Stomach (tissue), 9 donors: Measurements from ENCODE around the gene TOR4A. TPM values are rescaled to one million over a fixed set of nuclear protein-coding genes. Genes with fewer than 3 reads are reported as not detected.

Experiments
- DNase-seq, 2 donors: peaks; one replicate each; pipeline versions ENCODE4 v3.0.0 to v3.0.0-alpha.2; 2013 to 2019
- H3K27ac ChIP-seq, 5 donors: fragments of 200-600 bp in 4 of 5; sonication (generic) in 4 of 5; one replicate each; pipeline ENCODE4 v1.5.1; 2013 to 2019; ENCODE audit warnings: mild to moderate bottlenecking in 1 of 5, moderate library complexity in 1 of 5
- H3K27me3 ChIP-seq, 3 donors: fragments of 200-600 bp; sonication (generic); one replicate each; pipeline ENCODE4 v1.5.1; 2017 to 2019; ENCODE audit warnings: mixed run types in 1 of 3
- H3K36me3 ChIP-seq, 4 donors: fragments of 200-600 bp; sonication (generic); 1 replicate in 3 of 4; 2 replicates in 1 of 4; pipeline ENCODE4 v1.5.1; 2016 to 2019
- H3K4me1 ChIP-seq, 4 donors: fragments of 200-600 bp; sonication (generic); one replicate each; pipeline ENCODE4 v1.5.1; 2016 to 2019
- H3K4me3 ChIP-seq, 4 donors: fragments of 200-600 bp; sonication (generic) in 3 of 4; one replicate each; pipeline ENCODE4 v1.5.1; 2016 to 2019; ENCODE audit warnings: mild to moderate bottlenecking in 1 of 4
- H3K9me3 ChIP-seq, 4 donors: fragments of 200-600 bp; sonication (generic); one replicate each; pipeline ENCODE4 v1.5.1; 2016 to 2019
- EP300 ChIP-seq: sonication (generic); formaldehyde crosslinking; IDR thresholded peaks from one replicate; pipeline ENCODE4 v1.6.1; 2017; ENCODE audit warnings: antibody characterized with exemption
- POLR2A ChIP-seq, 4 donors: fragments of 450-650 bp; IDR thresholded peaks; one replicate each; pipeline ENCODE4 v1.6.1; 2016; ENCODE audit warnings: antibody characterized with exemption in 4 of 4, control low read depth in 2 of 4, mild to moderate bottlenecking in 1 of 4, moderate library complexity in 1 of 4
- POLR2AphosphoS5 ChIP-seq, 3 donors: sonication (generic); formaldehyde crosslinking; IDR thresholded peaks; one replicate each; pipeline ENCODE4 v1.6.1; 2016; ENCODE audit warnings: antibody characterized with exemption in 3 of 3
- WGBS, 5 donors: extraction: QIAGEN DNeasy Blood & Tissue Kit in 3 of 5; methylation state at CpG; one replicate each; pipeline versions ENCODE4 v1.1.5 to v1.1.7; 2013 to 2018; 5-methylcytosine and 5-hydroxymethylcytosine counted together
- intact Hi-C: fragments of 100-400 bp; cut with DNase I; formaldehyde crosslinking; loops from one replicate; pipeline ENCODE4 v1.15.1; 2023; ENCODE audit warnings: low total_unique reads
- polyA plus RNA-seq, 3 donors: library from polyadenylated mRNA; stranded (reverse); fragments of 200-250 nt; gene quantifications; one replicate each; pipeline ENCODE4 v1.2.3, GENCODE V29; 2013
- total RNA-seq, 5 donors: library from RNA; depleted of rRNA; stranded (reverse); fragments of >200 nt; gene quantifications; one replicate each; pipeline versions ENCODE4 v1.1.0 to v1.2.3, GENCODE V29; 2014 to 2016
- TF ChIP-seq, protein P1 (sequence below), 7 experiments: fragments of 450-650 bp in 4 of 7; fragments of 200-600 bp in 3 of 7; sonication (generic) in 3 of 7; IDR thresholded peaks; one replicate each; pipeline ENCODE4 v1.5.1; 2016 to 2019; ENCODE audit warnings: antibody characterized with exemption in 7 of 7, control low read depth in 2 of 7, mild to moderate bottlenecking in 1 of 7
- donor health status: healthy with polysubstance abuse.
- donor health status: Bipolar disorder and iron deficiency.
- donor health status: healthy.

The TOR4A gene
- total and polyA plus RNA-seq, 8 donors: 5.9 to 180 (median 10.2) TPM

DNA sequence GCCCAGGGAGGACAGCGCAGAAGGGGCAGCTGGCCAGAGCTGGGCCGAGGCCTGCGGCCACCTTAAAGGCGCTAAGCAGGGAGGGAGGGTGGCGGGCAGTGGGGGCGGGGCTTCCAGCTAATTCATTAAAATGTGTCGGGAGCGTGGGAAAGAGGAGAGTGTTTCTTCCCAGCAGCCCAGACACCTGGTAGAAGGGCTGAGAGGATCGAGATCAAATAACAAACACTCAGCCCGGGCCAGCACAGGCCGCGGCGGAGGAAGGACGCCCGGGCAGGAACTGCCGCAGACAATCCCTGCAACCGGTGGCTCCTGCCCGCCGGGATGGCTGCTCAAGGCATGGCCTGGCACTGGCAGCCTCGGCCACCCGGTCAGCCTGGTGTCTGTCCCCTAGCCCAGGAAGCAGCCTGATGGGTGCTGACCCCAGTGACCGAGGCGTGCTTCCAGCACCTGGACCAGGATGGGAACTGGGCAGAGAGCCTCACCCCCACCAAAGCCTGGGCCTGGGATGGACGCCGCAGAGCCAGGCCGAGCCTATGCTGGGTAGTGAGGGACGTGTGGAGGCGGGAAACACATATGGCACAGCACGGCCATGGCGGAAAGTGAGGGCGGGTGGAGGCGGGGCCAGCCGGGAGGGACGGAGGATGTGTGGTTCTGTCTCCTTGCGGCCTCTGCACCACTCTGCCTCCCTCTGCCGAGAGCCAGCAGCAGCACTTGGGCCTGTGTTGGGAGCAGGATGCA, 27.7 kb downstream of the TOR4A start:
- Histone ChIP-seq H3K4me3 (peak overlapping the region in 3 of 4 donors; percentile 24 to 37 (median 28)), H3K4me1 (peaks cover 58 to 72% (median 64%) of the 10 kb centered on the region in 4 donors), H3K27ac (peak overlapping the region; percentile 66 to 82 (median 72)), H3K9me3 (no peaks in the 10 kb centered on the region), H3K36me3 (no peaks in the 10 kb centered on the region), H3K27me3 (peaks cover 0 to 77% (median 32%) of the 10 kb centered on the region in 3 donors)
- TF ChIP-seq POLR2A (IDR thresholded peaks at IDR 0.05) (no peak), POLR2AphosphoS5 (IDR thresholded peaks at IDR 0.05) (peak in 2 of 3 donors; percentile 0 to 6)
- TF ChIP-seq, protein P1, sequence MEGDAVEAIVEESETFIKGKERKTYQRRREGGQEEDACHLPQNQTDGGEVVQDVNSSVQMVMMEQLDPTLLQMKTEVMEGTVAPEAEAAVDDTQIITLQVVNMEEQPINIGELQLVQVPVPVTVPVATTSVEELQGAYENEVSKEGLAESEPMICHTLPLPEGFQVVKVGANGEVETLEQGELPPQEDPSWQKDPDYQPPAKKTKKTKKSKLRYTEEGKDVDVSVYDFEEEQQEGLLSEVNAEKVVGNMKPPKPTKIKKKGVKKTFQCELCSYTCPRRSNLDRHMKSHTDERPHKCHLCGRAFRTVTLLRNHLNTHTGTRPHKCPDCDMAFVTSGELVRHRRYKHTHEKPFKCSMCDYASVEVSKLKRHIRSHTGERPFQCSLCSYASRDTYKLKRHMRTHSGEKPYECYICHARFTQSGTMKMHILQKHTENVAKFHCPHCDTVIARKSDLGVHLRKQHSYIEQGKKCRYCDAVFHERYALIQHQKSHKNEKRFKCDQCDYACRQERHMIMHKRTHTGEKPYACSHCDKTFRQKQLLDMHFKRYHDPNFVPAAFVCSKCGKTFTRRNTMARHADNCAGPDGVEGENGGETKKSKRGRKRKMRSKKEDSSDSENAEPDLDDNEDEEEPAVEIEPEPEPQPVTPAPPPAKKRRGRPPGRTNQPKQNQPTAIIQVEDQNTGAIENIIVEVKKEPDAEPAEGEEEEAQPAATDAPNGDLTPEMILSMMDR (IDR thresholded peaks at IDR 0.05): no peak
- peak; percentile 69 to 90 for DNase-seq
- intact Hi-C loops: loop anchor here (10.0 kb wide), 1 partner anchor 100 kb away; no protein-coding TSS in a partner anchor
- WGBS, 5 donors: 8 to 14% (median 10%) methylated on average over 28 to 36 of the region's 36 CpGs

DNA sequence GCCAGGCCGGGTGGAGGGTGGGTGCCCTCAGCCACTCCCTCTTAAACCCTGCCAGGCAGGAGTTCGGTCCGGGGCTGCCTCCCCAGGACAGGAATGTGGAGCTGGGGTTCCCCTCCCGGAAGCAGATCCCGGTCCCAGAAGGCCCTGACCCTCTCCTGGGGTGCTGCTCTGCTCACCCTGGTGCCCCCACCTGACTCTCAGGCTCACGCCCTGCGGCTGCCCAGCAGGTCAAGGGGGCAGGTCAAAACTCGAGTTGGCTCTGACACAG, 28.2 kb downstream of the TOR4A start:
- no peak for DNase-seq
- TF ChIP-seq POLR2A (IDR thresholded peaks at IDR 0.05) (no peak), EP300 (no peak), POLR2AphosphoS5 (IDR thresholded peaks at IDR 0.05) (no peak)
- TF ChIP-seq, protein P1 (IDR thresholded peaks at IDR 0.05): no peak
- intact Hi-C loops: loop anchor here (10.0 kb wide), 1 partner anchor 99 kb away; no protein-coding TSS in a partner anchor
- Histone ChIP-seq H3K27ac (peak overlapping the region; percentile 66 to 82 (median 72)), H3K27me3 (peaks cover 0 to 72% (median 28%) of the 10 kb centered on the region in 3 donors), H3K4me1 (peaks cover 57 to 72% (median 64%) of the 10 kb centered on the region in 4 donors), H3K36me3 (no peaks in the 10 kb centered on the region), H3K9me3 (no peaks in the 10 kb centered on the region), H3K4me3 (peak overlapping the region in 1 of 4 donors; percentile 37)
- 9 to 25% (median 18%) methylated on average over 5 to 8 of the region's 8 CpGs; no CpG with 5 or more reads in 1 of the 5 donors for WGBS, 5 donors

DNA sequence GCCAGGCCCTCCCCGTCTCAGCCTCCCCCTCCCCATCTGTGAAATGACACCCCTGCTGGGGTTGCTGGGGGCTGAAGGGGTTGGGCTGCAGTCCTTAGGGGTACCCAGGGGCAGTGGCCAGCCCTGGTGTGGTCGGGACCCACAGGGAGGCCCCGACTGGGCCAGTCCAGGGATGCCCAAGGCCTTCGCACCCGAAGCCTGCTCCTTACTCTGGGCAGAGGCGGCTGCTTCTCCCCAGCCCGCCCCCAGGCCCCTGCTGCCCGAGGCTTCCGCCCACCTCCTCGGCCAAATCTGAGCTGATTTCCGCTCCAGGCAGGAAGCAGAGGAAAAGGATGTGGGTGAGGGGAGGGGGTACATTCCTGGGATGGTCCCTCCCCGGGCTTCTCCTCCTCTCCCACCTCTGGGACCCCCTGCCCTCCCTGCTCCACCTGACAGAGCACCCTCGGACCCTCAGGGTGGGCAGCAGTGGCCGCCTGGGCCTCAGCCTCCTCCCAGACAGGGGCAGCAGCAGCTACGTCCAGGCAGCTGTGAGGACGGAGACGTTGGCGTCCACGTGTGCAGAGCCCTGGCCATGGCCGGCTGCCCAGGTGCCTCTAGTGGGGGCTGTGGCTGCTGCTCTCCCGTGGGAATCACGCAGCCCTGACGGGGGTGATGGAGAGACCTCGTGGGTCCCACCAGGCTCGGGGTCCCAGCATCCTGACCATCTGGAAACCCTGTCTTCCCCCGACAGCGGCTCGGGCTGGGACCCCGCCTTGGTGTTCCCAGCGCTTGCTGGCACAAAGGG, 28.7 kb downstream of the TOR4A start:
- Histone ChIP-seq H3K36me3 (no peaks in the 10 kb centered on the region), H3K4me3 (no peak overlapping the region), H3K4me1 (peaks cover 57 to 72% (median 63%) of the 10 kb centered on the region in 4 donors), H3K27me3 (peaks cover 0 to 67% (median 28%) of the 10 kb centered on the region in 3 donors), H3K9me3 (no peaks in the 10 kb centered on the region), H3K27ac (peak overlapping the region; percentile 66 to 82 (median 72))
- peak in 1 of 2 donors; percentile 68 for DNase-seq
- WGBS, 5 donors: 28 to 34% (median 31%) methylated on average over 11 to 30 of the region's 30 CpGs
- TF ChIP-seq, protein P1 (IDR thresholded peaks at IDR 0.05): no peak
- TF ChIP-seq EP300: no peak
- TF ChIP-seq POLR2A (IDR thresholded peaks at IDR 0.05): no peak
- TF ChIP-seq POLR2AphosphoS5 (IDR thresholded peaks at IDR 0.05): no peak
- intact Hi-C loops: loop anchor here (10.0 kb wide), 1 partner anchor 99 kb away; no protein-coding TSS in a partner anchor

DNA sequence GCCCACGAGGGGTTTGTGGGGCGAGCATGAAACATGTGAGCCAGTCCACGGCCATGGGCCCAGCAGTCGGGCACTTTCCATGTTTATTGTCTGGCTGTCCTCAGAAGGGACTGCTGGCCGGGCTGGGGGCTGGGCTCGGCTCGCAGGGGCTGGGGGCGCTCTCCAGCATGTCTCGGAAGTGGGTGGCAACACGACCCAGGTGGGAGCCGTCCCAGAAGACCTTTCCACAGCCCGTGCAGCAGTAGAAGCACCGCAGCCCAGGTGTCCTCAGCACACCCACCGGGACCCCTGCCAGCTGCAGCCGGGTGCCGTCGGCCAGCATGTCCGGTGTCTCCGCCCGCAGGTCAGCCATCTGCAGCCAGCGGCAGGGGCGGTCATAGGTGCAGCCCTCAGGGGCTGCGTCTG, 29.3 kb downstream of the TOR4A start:
- DNase-seq: peak in 1 of 2 donors; percentile 51
- intact Hi-C loops: loop anchor here (10.0 kb wide), 1 partner anchor 98 kb away; no protein-coding TSS in a partner anchor

More for the DNA sequence above, 29.3 kb downstream of the TOR4A start:
- whole genome bisulfite sequencing, 5 donors: 18 to 34% (median 28%) methylated on average over 7 to 23 of the region's 23 CpGs
- Histone ChIP-seq H3K4me1 (peaks cover 59 to 72% (median 65%) of the 10 kb centered on the region in 4 donors), H3K4me3 (no peak overlapping the region), H3K9me3 (no peaks in the 10 kb centered on the region), H3K36me3 (no peaks in the 10 kb centered on the region), H3K27me3 (peaks cover 0 to 62% (median 28%) of the 10 kb centered on the region in 3 donors), H3K27ac (peak overlapping the region in 4 of 5 donors; percentile 69 to 82 (median 74))
- TF ChIP-seq EP300 (no peak), POLR2A (IDR thresholded peaks at IDR 0.05) (no peak), POLR2AphosphoS5 (IDR thresholded peaks at IDR 0.05) (no peak)
- TF ChIP-seq, protein P1 (IDR thresholded peaks at IDR 0.05): no peak
